ENCODE data around the gene DYNLT4. TPM values are rescaled to one million over a fixed set of nuclear protein-coding genes. Genes with fewer than 3 reads are reported as not detected.
A peak's percentile ranks its signal among the peaks of the same experiment; 100 is the strongest.

Gene DYNLT4, protein sequence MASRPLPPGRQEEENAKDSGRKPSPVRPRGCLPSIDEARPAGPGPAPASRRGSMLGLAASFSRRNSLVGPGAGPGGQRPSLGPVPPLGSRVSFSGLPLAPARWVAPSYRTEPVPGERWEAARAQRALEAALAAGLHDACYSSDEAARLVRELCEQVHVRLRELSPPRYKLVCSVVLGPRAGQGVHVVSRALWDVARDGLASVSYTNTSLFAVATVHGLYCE
- total RNA-seq (1 to 10 TPM in 2 of 5 donors, under 1 TPM in 2, not detected in 1; 0.36 to 4.3 (median 2.3) TPM), total RNA-seq (0 to 12.3 (median 1.6) reads per million in 29 experiments)
- total RNA-seq (2013): 2.1 TPM

DNA sequence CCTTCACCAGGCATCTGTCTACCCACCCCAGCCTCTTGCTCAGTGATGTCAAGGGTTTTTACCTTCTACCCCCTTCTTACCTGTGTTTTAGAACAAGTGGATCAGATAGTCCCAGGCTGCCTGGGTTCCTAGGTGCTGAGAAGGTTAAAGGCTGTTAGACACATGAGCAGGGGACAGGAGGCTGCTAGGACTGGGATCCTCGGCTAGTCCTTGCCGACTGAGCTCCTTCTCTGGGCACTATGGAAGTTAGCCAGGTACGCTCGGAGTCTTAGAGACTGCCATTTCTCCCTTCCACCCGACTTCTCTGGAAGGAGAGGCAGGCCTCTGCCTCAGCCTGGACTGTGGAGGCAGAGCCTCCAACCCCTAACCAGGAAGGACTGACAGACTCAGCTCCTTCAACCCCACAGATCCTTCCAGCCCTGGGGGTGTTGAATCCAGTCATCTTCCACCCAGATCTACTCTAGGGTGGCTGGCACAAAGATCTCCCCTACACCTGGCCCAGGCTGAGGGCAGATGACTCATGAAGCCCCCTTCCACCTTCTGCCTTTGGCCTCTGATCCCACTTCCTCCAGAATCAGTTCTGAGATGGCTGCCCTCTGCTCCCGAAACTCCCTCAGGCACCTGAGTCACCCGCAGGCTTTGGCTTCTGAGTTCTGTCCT lies at the start of gene DYNLT4:
TSS of gene DYNLT4 (minus strand) at position 648 of the 660 bp plus-strand sequence. CDS start 683 bp downstream, outside the sequence.
- ChIA-PET POLR2A (interaction anchor here (0.5 to 3.9 kb wide), 3 partner anchors 12 to 168 kb away, joined by 3 to 35 read pairs (median 7); no protein-coding TSS in a partner anchor), CTCF (no interaction called here)
- peaks cover 87 to 92% (median 87%) of the 10 kb centered on the region in 3 donors for H3K4me1 Mint-ChIP-seq
- H3K36me3 Mint-ChIP-seq: peaks cover 41% of the 10 kb centered on the region
- peaks cover 67 to 92% of the 10 kb centered on the region in 2 experiments for H3K4me1 ChIP-seq (ENCODE audit: control insufficient read depth in 1 of 2, extremely low read depth in 1 of 2, insufficient read depth in 2 of 2, low read length in 2 of 2)
- peak within 1 kb of the TSS; percentile 98 for H3K27ac ChIP-seq (ENCODE audit: low read length)
- peak within 1 kb of the TSS; percentile 16 to 35 for H3K4me3 ChIP-seq (ENCODE audit: control insufficient read depth in 1 of 2, extremely low read depth in 1 of 2, low read length in 1 of 2)
- H3K27me3 Mint-ChIP-seq: no peaks in the 10 kb centered on the region
- peaks cover 16 to 50% of the 10 kb centered on the region in 2 donors for H3K36me3 ChIP-seq (ENCODE audit: control insufficient read depth in 2 of 2, extremely low read depth in 1 of 2, insufficient read depth in 1 of 2, low read length in 1 of 2)
- DNase-seq (peak in 2 of 35 experiments; percentile 32 to 41), ATAC-seq (replicated peaks in 1 of 4) (peak; percentile 0 to 4 (median 0))
- 91% methylated on average over 5 of the region's 7 CpGs for WGBS (ENCODE audit: insufficient coverage)
- no peaks in the 10 kb centered on the region for H3K27me3 ChIP-seq (replicated peaks in 1 of 2; ENCODE audit: control insufficient read depth in 2 of 2, extremely low read depth in 1 of 2, insufficient read depth in 2 of 2, low read length in 1 of 2)
- H3K9me3 Mint-ChIP-seq: no peaks in the 10 kb centered on the region
- no peaks in the 10 kb centered on the region for H3K9me3 ChIP-seq
- peak within 1 kb of the TSS; percentile 99 for H3K27ac Mint-ChIP-seq
- H3K4me3 Mint-ChIP-seq: peak within 1 kb of the TSS; percentile 61 to 85 (median 68)

DNA sequence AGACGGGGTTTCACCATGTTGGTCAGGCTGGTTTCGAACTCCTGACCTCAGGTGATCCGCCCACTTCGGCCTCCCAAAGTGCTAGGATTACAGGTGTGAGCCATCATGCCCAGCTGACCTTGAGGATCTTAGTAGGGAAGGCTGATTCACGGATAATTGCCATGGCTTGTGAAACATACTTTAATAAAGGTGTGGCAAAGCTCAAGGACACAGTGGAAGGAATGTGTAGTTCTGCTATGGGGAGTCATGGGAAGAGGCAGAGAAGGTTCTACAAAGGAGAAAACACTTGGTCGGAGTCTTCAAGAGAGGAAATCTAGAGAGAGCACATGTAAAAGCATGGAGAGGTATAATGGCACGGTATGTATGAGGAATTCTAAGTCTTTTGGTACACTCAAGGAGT lies 48.6 kb upstream of the DYNLT4 start:
- H3K9me3 ChIP-seq: no peaks in the 10 kb centered on the region
- no peak for DNase-seq
- no peak overlapping the region for H3K4me3 ChIP-seq (ENCODE audit: control insufficient read depth in 1 of 2, extremely low read depth in 1 of 2, low read length in 1 of 2)
- Mint-ChIP-seq H3K4me3 (no peak overlapping the region), H3K9me3 (no peaks in the 10 kb centered on the region), H3K4me1 (peaks cover 0 to 5% (median 0%) of the 10 kb centered on the region in 3 donors), H3K27ac (no peak overlapping the region), H3K27me3 (no peaks in the 10 kb centered on the region), H3K36me3 (peaks cover 32% of the 10 kb centered on the region)
- ATAC-seq (replicated peaks in 1 of 4): no peak
- CTCF ChIA-PET: no interaction called here
- WGBS (ENCODE audit: insufficient coverage): 97% methylated on average over 5 of the region's 7 CpGs
- POLR2A ChIA-PET: interaction anchor here in 1 of 2 donors (0.6 kb wide), 1 partner anchor 1540 kb away, joined by 15 read pairs; no protein-coding TSS in a partner anchor
- peaks cover 0 to 12% of the 10 kb centered on the region in 2 donors for H3K36me3 ChIP-seq (ENCODE audit: control insufficient read depth in 2 of 2, extremely low read depth in 1 of 2, insufficient read depth in 1 of 2, low read length in 1 of 2)
- H3K27me3 ChIP-seq (replicated peaks in 1 of 2; ENCODE audit: control insufficient read depth in 2 of 2, extremely low read depth in 1 of 2, insufficient read depth in 2 of 2, low read length in 1 of 2): no peaks in the 10 kb centered on the region
- H3K4me1 ChIP-seq (ENCODE audit: control insufficient read depth in 1 of 2, extremely low read depth in 1 of 2, insufficient read depth in 2 of 2, low read length in 2 of 2): no peaks in the 10 kb centered on the region
- H3K27ac ChIP-seq (ENCODE audit: low read length): no peak overlapping the region

DNA sequence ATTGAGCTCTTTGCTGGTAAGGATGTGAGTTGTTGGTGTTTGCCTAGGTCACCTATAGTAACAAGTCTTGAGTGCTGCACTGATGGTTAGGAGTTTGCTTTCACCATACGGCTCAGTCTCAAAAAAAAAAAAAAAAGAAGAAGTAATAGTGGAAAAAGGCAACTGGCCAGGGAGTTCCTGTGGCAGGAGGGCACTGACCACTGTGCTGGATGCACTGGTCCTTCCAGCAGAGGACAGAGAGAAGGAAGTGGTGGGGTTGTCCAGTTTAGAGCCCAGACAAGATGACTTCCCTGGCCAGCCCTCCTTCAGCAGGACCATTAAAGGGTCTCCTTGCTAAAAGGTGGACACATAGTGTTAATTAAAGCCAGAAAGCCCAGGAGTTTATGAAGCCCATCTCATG lies 47.8 kb upstream of the DYNLT4 start:
- Mint-ChIP-seq H3K27ac (no peak overlapping the region), H3K4me3 (no peak overlapping the region), H3K4me1 (no peaks in the 10 kb centered on the region), H3K27me3 (no peaks in the 10 kb centered on the region), H3K9me3 (no peaks in the 10 kb centered on the region), H3K36me3 (peaks cover 37% of the 10 kb centered on the region)
- ChIA-PET POLR2A (interaction anchor here (0.7 kb wide), 2 partner anchors 34 to 900 kb away, joined by 4 to 5 read pairs; no protein-coding TSS in a partner anchor), CTCF (interaction anchor here in 1 of 2 donors (0.5 kb wide), 1 partner anchor 446 kb away, joined by 7 read pairs; no protein-coding TSS in a partner anchor)
- Histone ChIP-seq H3K27me3 (replicated peaks in 1 of 2; ENCODE audit: control insufficient read depth in 2 of 2, extremely low read depth in 1 of 2, insufficient read depth in 2 of 2, low read length in 1 of 2) (no peaks in the 10 kb centered on the region), H3K27ac (ENCODE audit: low read length) (no peak overlapping the region), H3K9me3 (no peaks in the 10 kb centered on the region), H3K36me3 (ENCODE audit: control insufficient read depth in 2 of 2, extremely low read depth in 1 of 2, insufficient read depth in 1 of 2, low read length in 1 of 2) (peaks cover 0 to 12% of the 10 kb centered on the region in 2 donors), H3K4me1 (ENCODE audit: control insufficient read depth in 1 of 2, extremely low read depth in 1 of 2, insufficient read depth in 2 of 2, low read length in 2 of 2) (no peaks in the 10 kb centered on the region), H3K4me3 (ENCODE audit: control insufficient read depth in 1 of 2, extremely low read depth in 1 of 2, low read length in 1 of 2) (no peak overlapping the region)
- no peak for DNase-seq
- 100% methylated on average over 1 of the region's 1 CpG for WGBS (ENCODE audit: insufficient coverage)
- ATAC-seq (replicated peaks in 1 of 4): no peak

DNA sequence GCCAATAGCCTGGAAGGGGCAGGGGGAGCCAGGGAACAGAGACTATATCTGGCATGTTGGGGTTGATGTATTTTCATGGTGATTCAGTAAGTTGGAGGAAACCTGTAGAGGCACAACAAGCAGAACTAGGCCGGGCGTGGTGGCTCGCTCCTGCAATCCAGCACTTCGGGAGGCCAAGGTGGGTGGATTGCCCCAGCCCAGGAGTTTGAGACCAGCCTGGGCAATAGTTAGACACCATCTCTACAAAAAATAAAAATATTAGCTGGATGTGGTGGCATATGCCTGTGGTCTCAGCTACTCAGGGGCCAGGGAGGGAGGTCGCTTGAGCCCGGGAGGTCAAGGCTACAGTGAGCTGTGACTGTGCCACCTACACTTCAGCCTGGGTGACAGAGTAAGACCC lies 46.0 kb upstream of the DYNLT4 start:
- H3K4me1 Mint-ChIP-seq: peaks cover 0 to 3% (median 2%) of the 10 kb centered on the region in 3 donors
- no peak overlapping the region for H3K4me3 Mint-ChIP-seq
- ATAC-seq (replicated peaks in 1 of 4) (no peak), DNase-seq (no peak)
- no peak overlapping the region for H3K27ac ChIP-seq (ENCODE audit: low read length)
- peaks cover 39% of the 10 kb centered on the region for H3K36me3 Mint-ChIP-seq
- no peaks in the 10 kb centered on the region for H3K9me3 ChIP-seq
- no peak overlapping the region for H3K4me3 ChIP-seq (ENCODE audit: control insufficient read depth in 1 of 2, extremely low read depth in 1 of 2, low read length in 1 of 2)
- CTCF ChIA-PET: no interaction called here
- POLR2A ChIA-PET: no interaction called here
- H3K27me3 Mint-ChIP-seq: no peaks in the 10 kb centered on the region
- H3K4me1 ChIP-seq (ENCODE audit: control insufficient read depth in 1 of 2, extremely low read depth in 1 of 2, insufficient read depth in 2 of 2, low read length in 2 of 2): no peaks in the 10 kb centered on the region
- WGBS (ENCODE audit: insufficient coverage): 100% methylated on average over 2 of the region's 6 CpGs
- peaks cover 5 to 12% of the 10 kb centered on the region in 2 donors for H3K36me3 ChIP-seq (ENCODE audit: control insufficient read depth in 2 of 2, extremely low read depth in 1 of 2, insufficient read depth in 1 of 2, low read length in 1 of 2)
- H3K27me3 ChIP-seq (replicated peaks in 1 of 2; ENCODE audit: control insufficient read depth in 2 of 2, extremely low read depth in 1 of 2, insufficient read depth in 2 of 2, low read length in 1 of 2): no peaks in the 10 kb centered on the region
- H3K9me3 Mint-ChIP-seq: no peaks in the 10 kb centered on the region
- H3K27ac Mint-ChIP-seq: no peak overlapping the region

DNA sequence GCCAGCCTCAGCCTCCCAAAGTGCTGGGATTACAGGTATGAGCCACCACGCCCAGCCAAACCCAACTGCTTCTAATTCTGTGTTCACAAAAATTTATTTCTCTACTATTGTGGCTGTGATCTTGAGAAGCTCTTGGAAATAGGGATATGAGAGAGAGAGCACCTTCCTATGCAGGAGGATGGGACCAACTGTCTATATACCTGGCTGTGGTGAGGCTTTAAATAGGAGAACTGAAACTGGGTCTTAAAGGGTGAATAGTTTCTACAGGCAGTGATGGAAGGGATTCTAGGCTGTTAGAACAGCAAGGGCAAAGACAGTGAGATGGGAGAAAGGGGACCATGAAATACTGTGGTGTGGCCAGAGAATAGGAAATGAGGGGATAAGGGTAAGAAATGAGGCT lies 44.2 kb upstream of the DYNLT4 start:
- no peak overlapping the region for H3K27ac Mint-ChIP-seq
- peaks cover 0 to 3% (median 2%) of the 10 kb centered on the region in 3 donors for H3K4me1 Mint-ChIP-seq
- Histone ChIP-seq H3K4me1 (ENCODE audit: control insufficient read depth in 1 of 2, extremely low read depth in 1 of 2, insufficient read depth in 2 of 2, low read length in 2 of 2) (no peaks in the 10 kb centered on the region), H3K36me3 (ENCODE audit: control insufficient read depth in 2 of 2, extremely low read depth in 1 of 2, insufficient read depth in 1 of 2, low read length in 1 of 2) (peaks cover 9% of the 10 kb centered on the region in 2 donors), H3K27ac (ENCODE audit: low read length) (no peak overlapping the region), H3K4me3 (ENCODE audit: control insufficient read depth in 1 of 2, extremely low read depth in 1 of 2, low read length in 1 of 2) (no peak overlapping the region), H3K27me3 (replicated peaks in 1 of 2; ENCODE audit: control insufficient read depth in 2 of 2, extremely low read depth in 1 of 2, insufficient read depth in 2 of 2, low read length in 1 of 2) (no peaks in the 10 kb centered on the region), H3K9me3 (no peaks in the 10 kb centered on the region)
- no peaks in the 10 kb centered on the region for H3K27me3 Mint-ChIP-seq
- no CpG with 5 or more reads among the region's 1 CpG for WGBS (ENCODE audit: insufficient coverage)
- CTCF ChIA-PET: interaction anchor here in 1 of 2 donors (0.5 kb wide), 1 partner anchor 506 kb away, joined by 3 read pairs; no protein-coding TSS in a partner anchor
- DNase-seq (no peak), ATAC-seq (replicated peaks in 1 of 4) (no peak)
- peaks cover 27% of the 10 kb centered on the region for H3K36me3 Mint-ChIP-seq
- no peaks in the 10 kb centered on the region for H3K9me3 Mint-ChIP-seq
- POLR2A ChIA-PET: no interaction called here
- no peak overlapping the region for H3K4me3 Mint-ChIP-seq

DNA sequence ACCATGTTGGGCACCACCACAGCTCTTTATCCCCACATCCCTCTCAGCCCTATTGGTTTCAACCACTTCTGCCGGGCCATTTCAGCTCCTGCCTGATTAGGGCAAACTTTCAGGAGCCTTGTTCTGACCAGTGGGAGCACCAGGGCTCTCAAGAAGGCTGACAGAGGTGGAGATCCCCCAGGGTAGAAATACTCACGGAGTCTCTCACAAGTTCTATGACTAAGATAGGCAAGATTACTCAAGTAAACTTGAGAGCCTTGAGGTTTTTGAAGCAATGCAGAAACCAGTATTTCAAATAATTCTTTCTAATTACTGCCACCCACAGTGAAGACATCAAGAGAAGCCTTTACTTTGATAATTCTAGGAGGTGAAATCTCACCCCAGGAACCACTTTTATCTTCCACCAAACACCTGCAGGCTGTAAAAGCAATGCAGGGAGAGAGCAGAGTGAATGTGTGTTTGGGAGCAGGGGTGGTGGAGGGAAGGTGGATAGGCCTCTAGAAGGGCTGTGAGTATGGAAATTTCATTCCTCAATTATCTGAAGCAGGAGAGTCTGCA lies 42.5 kb upstream of the DYNLT4 start:
- CTCF ChIA-PET: interaction anchor here in 1 of 2 donors (0.5 kb wide), 1 partner anchor 138 kb away, joined by 8 read pairs; no protein-coding TSS in a partner anchor
- peak in 1 of 4 experiments; percentile 26 for ATAC-seq (replicated peaks in 1 of 4)

More for the DNA sequence above, 42.5 kb upstream of the DYNLT4 start:
- WGBS (ENCODE audit: insufficient coverage): no CpG with 5 or more reads among the region's 2 CpGs
- H3K27me3 Mint-ChIP-seq: no peaks in the 10 kb centered on the region
- no peak overlapping the region for H3K27ac ChIP-seq (ENCODE audit: low read length)
- no peaks in the 10 kb centered on the region for H3K4me1 ChIP-seq (ENCODE audit: control insufficient read depth in 1 of 2, extremely low read depth in 1 of 2, insufficient read depth in 2 of 2, low read length in 2 of 2)
- peaks cover 0 to 3% (median 2%) of the 10 kb centered on the region in 3 donors for H3K4me1 Mint-ChIP-seq
- no peaks in the 10 kb centered on the region for H3K9me3 Mint-ChIP-seq
- no peak overlapping the region for H3K4me3 Mint-ChIP-seq
- DNase-seq: no peak
- no peak overlapping the region for H3K4me3 ChIP-seq (ENCODE audit: control insufficient read depth in 1 of 2, extremely low read depth in 1 of 2, low read length in 1 of 2)
- H3K9me3 ChIP-seq: no peaks in the 10 kb centered on the region
- POLR2A ChIA-PET: no interaction called here
- H3K36me3 ChIP-seq (ENCODE audit: control insufficient read depth in 2 of 2, extremely low read depth in 1 of 2, insufficient read depth in 1 of 2, low read length in 1 of 2): peaks cover 0 to 9% of the 10 kb centered on the region in 2 donors
- H3K36me3 Mint-ChIP-seq: peaks cover 20% of the 10 kb centered on the region
- H3K27me3 ChIP-seq (replicated peaks in 1 of 2; ENCODE audit: control insufficient read depth in 2 of 2, extremely low read depth in 1 of 2, insufficient read depth in 2 of 2, low read length in 1 of 2): no peaks in the 10 kb centered on the region
- H3K27ac Mint-ChIP-seq: no peak overlapping the region
